HCT116 (cell line): ENCODE measurements around the gene BTBD16. TPM values are rescaled to one million over a fixed set of nuclear protein-coding genes. Genes with fewer than 3 reads are reported as not detected.

Experiments
- ATAC-seq: fragments of 200-7000 bp; cut with Tn5 transposase; 2 replicates; pipeline ENCODE4 v1.9.1; 2020; ENCODE audit warnings: mild to moderate bottlenecking, moderate library complexity
- BruUV-seq: library from RNA; stranded (reverse); fragments of 400-500 nt; replicated peaks from 2 replicates; lab custom pipeline; 2021; lab: Mats Ljungman, UMichigan
- CTCF ChIA-PET: fragments of 300-600 bp; sonication (Branson Sonifier 250); formaldehyde crosslinking; loops from one replicate; lab custom pipeline; 2021; ENCODE audit warnings: antibody characterized with exemption; lab: Charles Lee
- POLR2A ChIA-PET: fragments of 300-600, 350-600 bp; sonication (Branson Sonifier 250); formaldehyde crosslinking; loops from one replicate; lab custom pipeline; 2021; ENCODE audit warnings: antibody characterized with exemption; lab: Charles Lee
- RAD21 ChIA-PET, 2 experiments: fragments of 300-600 bp; sonication (Branson Sonifier 250); formaldehyde crosslinking; loops; one replicate each; lab custom pipeline; 2023; ENCODE audit warnings: low total read pairs in 2 of 2; ENCODE audit not compliant: uncharacterized antibody in 2 of 2, unreplicated experiment in 2 of 2, low non-redundant PET in 1 of 2; lab: Charles Lee
- DNase-seq: peaks from one replicate; pipeline ENCODE4 v3.0.0-alpha.2; 2010; ENCODE audit warnings: low read depth, low spot score
- H2AFZ ChIP-seq: fragments of 200-600 bp; shearing (Covaris generic), sonication (generic); 2 replicates; pipeline ENCODE4 v1.6.1; 2017; ENCODE audit warnings: low read depth, mixed run types, mixed read lengths, antibody characterized with exemption, low read length; ENCODE audit not compliant: poor library complexity, severe bottlenecking
- H3K27ac ChIP-seq: 2 replicates; pipeline ENCODE4 v1.5.1; 2012; ENCODE audit warnings: low read depth, low read length
- H3K27me3 ChIP-seq: fragments of 200-600 bp; sonication (generic); 2 replicates; pipeline ENCODE4 v1.6.1; 2016; ENCODE audit warnings: mixed run types, low read length, mixed read lengths; ENCODE audit not compliant: insufficient read depth
- H3K36me3 ChIP-seq, 2 experiments: fragments of 200-500 bp in 1 of 2; fragments of 200-600 bp in 1 of 2; sonication (Bioruptor generic) in 1 of 2; sonication (generic) in 1 of 2; 2 replicates each; pipeline versions ENCODE4 v1.5.1 to v1.6.1; 2014 to 2016; ENCODE audit warnings: low read length in 2 of 2, inconsistent platforms in 1 of 2, mixed read lengths in 1 of 2, mixed run types in 1 of 2; ENCODE audit not compliant: insufficient read depth in 2 of 2, control insufficient read depth in 1 of 2
- H3K4me1 ChIP-seq, 2 experiments: fragments of 200-600 bp in 1 of 2; sonication (generic) in 1 of 2; 2 replicates each; pipeline versions ENCODE4 v1.5.1 to v1.6.1; 2012 to 2017; ENCODE audit warnings: low read length in 2 of 2, inconsistent platforms in 1 of 2, mild to moderate bottlenecking in 1 of 2, mixed read lengths in 1 of 2, mixed run types in 1 of 2, moderate library complexity in 1 of 2; ENCODE audit not compliant: insufficient read depth in 2 of 2, control insufficient read depth in 1 of 2
- H3K4me2 ChIP-seq: fragments of 200-600 bp; sonication (generic); 2 replicates; pipeline ENCODE4 v1.6.1; 2017; ENCODE audit warnings: mixed run types, low read length, mixed read lengths
- H3K4me3 ChIP-seq, 2 experiments: fragments of 200-600 bp in 1 of 2; sonication (generic) in 1 of 2; replicated peaks in 1 of 2; 2 replicates each; pipeline ENCODE4 v1.5.1; 2011 to 2016; ENCODE audit warnings: low read length in 2 of 2, control low read depth in 1 of 2, low read depth in 1 of 2, mild to moderate bottlenecking in 1 of 2, mixed read lengths in 1 of 2, mixed run types in 1 of 2
- H3K79me2 ChIP-seq: fragments of 200-600 bp; sonication (generic); 2 replicates; pipeline ENCODE4 v1.6.1; 2017; ENCODE audit warnings: mild to moderate bottlenecking, mixed run types, low read length, moderate library complexity, mixed read lengths; ENCODE audit not compliant: insufficient read depth
- H3K9ac ChIP-seq: fragments of 200-600 bp; sonication (generic); 2 replicates; pipeline ENCODE4 v1.6.1; 2016; ENCODE audit warnings: low read length, mixed read lengths
- H3K9me2 ChIP-seq: fragments of 200-600 bp; sonication (generic), shearing (Covaris generic); 2 replicates; pipeline ENCODE4 v1.6.1; 2017; ENCODE audit warnings: mixed run types, mild to moderate bottlenecking, moderate library complexity; ENCODE audit not compliant: insufficient read depth
- H3K9me3 ChIP-seq, 2 experiments: fragments of 200-500 bp in 1 of 2; fragments of 200-600 bp in 1 of 2; sonication (Bioruptor generic) in 1 of 2; sonication (generic) in 1 of 2; 2 replicates each; pipeline ENCODE4 v1.6.1; 2014 to 2017; ENCODE audit warnings: low read length in 2 of 2, mixed read lengths in 2 of 2, inconsistent platforms in 1 of 2, low read depth in 1 of 2, mild to moderate bottlenecking in 1 of 2, mixed run types in 1 of 2, moderate library complexity in 1 of 2; ENCODE audit not compliant: control insufficient read depth in 1 of 2, insufficient read depth in 1 of 2
- H4K20me1 ChIP-seq: fragments of 200-600 bp; sonication (generic), shearing (Covaris generic); 2 replicates; pipeline ENCODE4 v1.6.1; 2017; ENCODE audit warnings: mixed run types, mild to moderate bottlenecking, moderate library complexity; ENCODE audit not compliant: insufficient read depth
- CEBPB ChIP-seq: IDR thresholded peaks from 2 replicates; pipeline ENCODE4 v1.6.1; 2012; ENCODE audit warnings: low read depth
- ELF1 ChIP-seq: IDR thresholded peaks from 2 replicates; pipeline ENCODE4 v1.6.1; 2012; ENCODE audit warnings: low read depth, borderline replicate concordance
- EZH2 ChIP-seq: fragments of 200-600 bp; sonication (generic); IDR thresholded peaks from 2 replicates; pipeline ENCODE4 v1.6.1; 2017; ENCODE audit warnings: antibody characterized with exemption, mixed run types
- EZH2phosphoT487 ChIP-seq: fragments of 200-600 bp; IDR thresholded peaks from 2 replicates; pipeline ENCODE4 v1.6.1; 2018; ENCODE audit warnings: antibody characterized with exemption, borderline replicate concordance
- JUND ChIP-seq: IDR thresholded peaks from 2 replicates; pipeline ENCODE4 v1.6.1; 2012
- RAD21 ChIP-seq: IDR thresholded peaks from 2 replicates; pipeline ENCODE4 v1.6.1; 2012; ENCODE audit warnings: low read depth, mild to moderate bottlenecking
- SRF ChIP-seq: IDR thresholded peaks from 2 replicates; pipeline ENCODE4 v1.6.1; 2012; ENCODE audit warnings: low read depth
- TCF7L2 ChIP-seq: IDR thresholded peaks from 2 replicates; pipeline ENCODE4 v1.7.0; 2011; ENCODE audit warnings: borderline replicate concordance, inconsistent platforms; ENCODE audit not compliant: insufficient read depth, insufficient read length; ENCODE audit errors: extremely low read depth
- YY1 ChIP-seq: IDR thresholded peaks from 2 replicates; pipeline ENCODE4 v1.6.1; 2011; ENCODE audit warnings: low read length, low read depth, moderate library complexity, mild to moderate bottlenecking; ENCODE audit not compliant: insufficient replicate concordance; ENCODE audit errors: extremely low read depth
- intact Hi-C: fragments of 100-400 bp; cut with micrococcal nuclease; formaldehyde crosslinking; loops from 2 replicates; pipeline ENCODE4 v1.10.0; 2022
- total RNA-seq: library from RNA; stranded (reverse); gene quantifications from one replicate; pipeline ENCODE4 v1.2.1, GENCODE V29; 2021; ENCODE audit not compliant: unreplicated experiment
- TF ChIP-seq, protein P1 (sequence below): IDR thresholded peaks from 2 replicates; pipeline ENCODE4 v1.6.1; 2012
- TF ChIP-seq, protein P2 (sequence below): IDR thresholded peaks from 2 replicates; pipeline ENCODE4 v1.6.1; 2012; ENCODE audit warnings: low read depth

The BTBD16 gene
- total RNA-seq, 1 experiment from 2014 or later = 0.27 TPM

DNA sequence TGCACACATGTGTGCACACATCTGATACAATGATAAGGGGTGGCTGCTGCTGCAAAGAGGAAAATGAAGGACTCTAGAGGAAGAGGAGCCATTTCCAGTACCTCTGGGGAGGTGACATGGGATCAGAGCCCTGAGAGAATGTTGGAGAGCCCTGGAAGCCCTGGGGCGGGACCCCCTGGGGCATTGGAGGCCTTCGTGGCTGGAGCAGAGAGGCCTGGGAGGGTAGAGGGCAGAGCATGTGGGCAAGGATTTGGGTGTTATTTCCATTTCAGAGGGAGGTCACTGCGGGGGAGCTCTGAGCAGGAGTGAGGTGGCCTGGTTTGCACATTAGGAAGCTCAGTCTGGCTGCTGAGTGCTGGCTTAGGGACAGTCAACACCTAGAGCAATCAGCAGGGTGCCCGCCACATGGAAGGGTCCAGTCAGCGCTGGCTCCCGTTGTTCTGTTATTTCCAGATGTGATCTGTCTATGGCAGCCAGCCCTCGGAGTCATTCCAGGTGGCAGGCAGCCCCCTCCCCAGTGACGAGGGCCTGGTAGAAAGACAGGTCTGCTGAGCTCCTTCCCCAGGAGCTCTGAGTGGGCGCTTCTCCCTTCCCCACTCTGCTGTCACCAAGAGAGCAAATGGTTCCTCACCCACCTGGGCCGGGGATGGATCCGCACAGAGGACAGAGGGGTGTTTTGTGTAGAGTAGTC lies 24.1 kb upstream of the BTBD16 start:
- Histone ChIP-seq H3K9ac (no peak overlapping the region), H3K27ac (no peak overlapping the region), H3K27me3 (no peaks in the 10 kb centered on the region), H3K79me2 (no peaks in the 10 kb centered on the region), H3K4me3 (no peak overlapping the region), H3K36me3 (no peaks in the 10 kb centered on the region), H3K4me1 (no peaks in the 10 kb centered on the region), H3K9me3 (no peaks in the 10 kb centered on the region), H3K4me2 (no peak overlapping the region), H3K9me2 (no peaks in the 10 kb centered on the region), H2AFZ (no peak overlapping the region), H4K20me1 (no peaks in the 10 kb centered on the region)
- CTCF ChIA-PET = no interaction called here
- ATAC-seq = no peak
- no peak for TF ChIP-seq CEBPB
- TF ChIP-seq, protein P1, sequence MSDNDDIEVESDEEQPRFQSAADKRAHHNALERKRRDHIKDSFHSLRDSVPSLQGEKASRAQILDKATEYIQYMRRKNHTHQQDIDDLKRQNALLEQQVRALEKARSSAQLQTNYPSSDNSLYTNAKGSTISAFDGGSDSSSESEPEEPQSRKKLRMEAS = no peak
- TF ChIP-seq JUND = no peak
- TF ChIP-seq TCF7L2 = no peak
- TF ChIP-seq, protein P2, sequence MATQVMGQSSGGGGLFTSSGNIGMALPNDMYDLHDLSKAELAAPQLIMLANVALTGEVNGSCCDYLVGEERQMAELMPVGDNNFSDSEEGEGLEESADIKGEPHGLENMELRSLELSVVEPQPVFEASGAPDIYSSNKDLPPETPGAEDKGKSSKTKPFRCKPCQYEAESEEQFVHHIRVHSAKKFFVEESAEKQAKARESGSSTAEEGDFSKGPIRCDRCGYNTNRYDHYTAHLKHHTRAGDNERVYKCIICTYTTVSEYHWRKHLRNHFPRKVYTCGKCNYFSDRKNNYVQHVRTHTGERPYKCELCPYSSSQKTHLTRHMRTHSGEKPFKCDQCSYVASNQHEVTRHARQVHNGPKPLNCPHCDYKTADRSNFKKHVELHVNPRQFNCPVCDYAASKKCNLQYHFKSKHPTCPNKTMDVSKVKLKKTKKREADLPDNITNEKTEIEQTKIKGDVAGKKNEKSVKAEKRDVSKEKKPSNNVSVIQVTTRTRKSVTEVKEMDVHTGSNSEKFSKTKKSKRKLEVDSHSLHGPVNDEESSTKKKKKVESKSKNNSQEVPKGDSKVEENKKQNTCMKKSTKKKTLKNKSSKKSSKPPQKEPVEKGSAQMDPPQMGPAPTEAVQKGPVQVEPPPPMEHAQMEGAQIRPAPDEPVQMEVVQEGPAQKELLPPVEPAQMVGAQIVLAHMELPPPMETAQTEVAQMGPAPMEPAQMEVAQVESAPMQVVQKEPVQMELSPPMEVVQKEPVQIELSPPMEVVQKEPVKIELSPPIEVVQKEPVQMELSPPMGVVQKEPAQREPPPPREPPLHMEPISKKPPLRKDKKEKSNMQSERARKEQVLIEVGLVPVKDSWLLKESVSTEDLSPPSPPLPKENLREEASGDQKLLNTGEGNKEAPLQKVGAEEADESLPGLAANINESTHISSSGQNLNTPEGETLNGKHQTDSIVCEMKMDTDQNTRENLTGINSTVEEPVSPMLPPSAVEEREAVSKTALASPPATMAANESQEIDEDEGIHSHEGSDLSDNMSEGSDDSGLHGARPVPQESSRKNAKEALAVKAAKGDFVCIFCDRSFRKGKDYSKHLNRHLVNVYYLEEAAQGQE = no peak
- no peak for TF ChIP-seq RAD21
- TF ChIP-seq EZH2 = no peak
- no peak for TF ChIP-seq ELF1
- no peak for TF ChIP-seq EZH2phosphoT487
- TF ChIP-seq YY1 = no peak
- no peak for TF ChIP-seq SRF
- POLR2A ChIA-PET = no interaction called here
- BruUV-seq = no TSS peak
- intact Hi-C loops = no loop called here
- RAD21 ChIA-PET = no interaction called here
- DNase-seq = no peak
